GM03348 (cell line): ENCODE measurements around the gene HPSE.

Experiments used
- DNase-seq: peaks from one replicate; pipeline ENCODE4 v3.0.0; 2012; ENCODE audit warnings: low spot score

The HPSE gene

DNA sequence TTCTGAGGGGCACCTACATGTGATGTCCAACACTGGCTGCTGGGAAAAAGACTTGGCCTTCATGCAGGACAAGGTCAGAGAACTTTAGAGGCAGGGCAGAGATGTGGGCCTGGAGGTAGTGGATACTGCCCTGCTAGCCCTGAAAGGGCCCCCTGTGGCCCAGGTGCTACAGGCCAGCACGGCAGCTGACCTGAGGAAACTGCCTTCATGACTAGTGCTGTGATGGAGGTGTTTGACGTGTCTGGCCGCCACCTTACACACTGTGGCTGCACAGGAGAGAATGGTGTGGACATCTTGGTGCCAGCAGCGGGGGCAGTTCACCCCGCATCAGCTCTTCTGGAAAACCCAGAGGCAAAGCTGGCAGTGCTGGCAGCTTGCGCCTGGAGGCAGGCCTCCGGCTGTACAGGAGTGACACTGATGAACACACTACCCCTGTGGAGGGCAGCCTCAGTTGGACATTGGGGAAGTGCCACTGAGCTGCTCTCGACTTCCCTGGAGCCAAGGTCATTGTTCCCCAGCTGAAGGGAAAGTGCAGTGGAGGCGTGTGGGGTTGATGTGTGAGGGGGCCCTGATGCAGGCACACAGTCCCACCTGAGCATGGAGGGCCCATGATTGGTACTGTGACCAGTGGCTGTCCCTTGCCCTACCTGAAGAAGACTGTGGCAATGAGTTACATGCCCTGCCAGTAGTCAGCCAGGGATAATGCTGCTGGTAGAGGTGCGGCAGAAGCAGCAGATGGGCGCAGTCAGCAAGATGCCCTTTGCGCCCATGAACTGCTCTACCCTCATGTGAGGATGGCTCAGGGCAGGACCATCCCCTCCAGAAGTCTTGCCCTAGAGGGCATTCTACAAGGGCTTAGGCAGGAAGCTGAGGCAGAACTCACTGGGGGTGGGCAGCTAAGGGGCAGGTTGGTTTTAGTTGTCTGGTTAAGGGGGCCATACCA, 87.0 kb downstream of the HPSE start:
- DNase-seq = no peak
